ENCODE results near the gene FAM13A. TPM values are rescaled to one million over a fixed set of nuclear protein-coding genes. Genes with fewer than 3 reads are reported as not detected.
"Not testable (repeated sequence)": the region's sequence is repeated elsewhere in the genome, so short reads cannot be mapped to it uniquely, and the experiment has no call there.

The FAM13A gene
- total RNA-seq, 3 donors from 2014 or later = 55.7 to 170 (median 118) TPM

DNA sequence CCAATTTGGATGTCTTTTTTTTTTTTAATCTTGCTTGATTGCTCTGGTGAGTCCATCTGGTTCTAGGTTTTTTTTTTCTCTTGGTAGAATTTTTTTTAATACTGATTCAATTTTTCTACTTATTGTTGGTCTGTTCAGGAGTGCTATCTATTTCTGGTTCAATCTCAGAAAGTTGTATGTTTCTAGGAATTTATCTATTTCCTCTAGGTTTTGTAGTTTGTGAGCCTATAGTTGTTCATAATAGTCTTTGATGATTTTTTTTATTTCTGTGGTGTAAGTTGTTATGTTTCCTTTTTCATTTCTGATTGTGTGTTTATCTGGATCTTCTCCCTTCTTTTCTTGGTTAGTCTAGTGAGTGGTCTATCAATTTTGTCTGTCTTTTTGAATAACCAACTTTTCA, 129.6 kb downstream of the FAM13A start:
- Histone ChIP-seq H3K9me3 (no peaks in the 10 kb centered on the region), H3K4me3 (no peak overlapping the region), H3K27me3 (no peaks in the 10 kb centered on the region), H3K36me3 (no peaks in the 10 kb centered on the region), H3K4me1 (no peaks in the 10 kb centered on the region), H3K27ac (no peak overlapping the region)
- no peak for DNase-seq (ENCODE audit: low spot score in 2 of 2)
- TF ChIP-seq POLR2A (IDR thresholded peaks at IDR 0.05) (no peak), CTCF (IDR thresholded peaks at IDR 0.05) (no peak)
- intact Hi-C loops (cut with DNase I; ENCODE audit: low total_unique reads) = no loop called here

DNA sequence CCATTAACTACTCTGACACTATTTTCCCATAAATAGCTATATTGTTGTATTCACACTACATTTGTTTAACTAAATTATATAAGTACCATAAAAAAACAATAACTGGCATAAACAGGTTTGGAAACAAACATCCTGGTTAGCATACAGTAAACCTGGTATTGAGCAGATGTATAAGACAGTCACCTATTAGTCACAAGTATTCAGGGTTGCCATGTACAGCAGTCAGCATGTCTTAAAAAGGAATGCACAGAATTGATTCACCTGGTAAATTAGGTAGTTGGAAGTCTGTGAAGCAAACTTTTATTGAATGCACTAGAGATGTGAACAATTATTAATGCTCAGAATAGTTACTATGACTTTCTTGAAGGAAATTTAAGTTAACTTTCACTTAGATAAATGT, 137.9 kb downstream of the FAM13A start:
- Histone ChIP-seq H3K36me3 (no peaks in the 10 kb centered on the region), H3K4me1 (no peaks in the 10 kb centered on the region), H3K9me3 (peaks cover 0 to 4% of the 10 kb centered on the region in 2 donors), H3K4me3 (no peak overlapping the region), H3K27me3 (no peaks in the 10 kb centered on the region), H3K27ac (no peak overlapping the region)
- intact Hi-C loops (cut with DNase I; ENCODE audit: low total_unique reads) = no loop called here
- TF ChIP-seq POLR2AphosphoS5 (IDR thresholded peaks at IDR 0.05) (no peak), CTCF (IDR thresholded peaks at IDR 0.05) (no peak), POLR2A (IDR thresholded peaks at IDR 0.05) (no peak)
- no peak for DNase-seq (ENCODE audit: low spot score in 2 of 2)

- intact Hi-C loops (cut with DNase I; ENCODE audit: low total_unique reads); DNase-seq (ENCODE audit: low spot score in 2 of 2): not testable (repeated sequence)
Observed at GRCh38 chr4:88913181-88913580, 143.8 kb downstream of the FAM13A start.

GRCh38 chr4:88911246-88912212, 145.5 kb downstream of the FAM13A start:
- no peaks in the 10 kb centered on the region for H3K36me3 ChIP-seq
- no peak overlapping the region for H3K4me3 ChIP-seq
- H3K27ac ChIP-seq = no peak overlapping the region
- no peaks in the 10 kb centered on the region for H3K4me1 ChIP-seq
- no peaks in the 10 kb centered on the region for H3K27me3 ChIP-seq
- intact Hi-C loops (cut with DNase I; ENCODE audit: low total_unique reads) = no loop called here
- no peak for DNase-seq (ENCODE audit: low spot score in 2 of 2)
- TF ChIP-seq CTCF (IDR thresholded peaks at IDR 0.05) (no peak), POLR2A (IDR thresholded peaks at IDR 0.05) (no peak), POLR2AphosphoS5 (IDR thresholded peaks at IDR 0.05) (no peak)
- H3K9me3 ChIP-seq = no peaks in the 10 kb centered on the region

More at GRCh38 chr4:88913181-88913580, 143.8 kb downstream of the FAM13A start:
- not testable (repeated sequence) for H3K9me3 ChIP-seq, H3K27me3 ChIP-seq, H3K4me3 ChIP-seq, H3K36me3 ChIP-seq, H3K27ac ChIP-seq, H3K4me1 ChIP-seq

DNA sequence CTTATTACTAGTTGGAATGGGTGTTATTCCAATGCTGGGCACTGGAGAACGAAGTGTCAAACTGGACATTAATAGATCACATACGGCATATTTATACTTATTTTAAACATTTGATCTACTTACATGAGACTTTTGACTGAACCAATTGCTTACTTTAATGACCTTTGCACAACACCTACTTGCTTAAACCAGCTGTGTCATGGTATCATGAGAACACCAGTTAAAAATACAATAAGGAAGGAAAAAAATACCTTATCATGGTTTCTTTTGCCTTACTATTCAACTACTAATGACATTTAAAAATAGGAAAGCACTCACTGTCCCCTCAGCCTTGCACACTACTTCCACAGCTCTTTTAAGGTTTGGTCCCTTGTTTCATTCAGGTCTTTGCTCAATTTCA, 146.9 kb downstream of the FAM13A start:
- Histone ChIP-seq H3K4me1 (no peaks in the 10 kb centered on the region), H3K4me3 (no peak overlapping the region), H3K36me3 (no peaks in the 10 kb centered on the region), H3K27me3 (no peaks in the 10 kb centered on the region), H3K27ac (no peak overlapping the region), H3K9me3 (no peaks in the 10 kb centered on the region)
- intact Hi-C loops (cut with DNase I; ENCODE audit: low total_unique reads) = no loop called here
- DNase-seq (ENCODE audit: low spot score in 2 of 2) = no peak
- no peak for TF ChIP-seq CTCF (IDR thresholded peaks at IDR 0.05)
- no peak for TF ChIP-seq POLR2AphosphoS5 (IDR thresholded peaks at IDR 0.05)
- TF ChIP-seq POLR2A (IDR thresholded peaks at IDR 0.05) = no peak

Data from breast epithelium (tissue), 4 donors.